ENCODE data around the gene INPP5D.
"Not testable (repeated sequence)": the region's sequence is repeated elsewhere in the genome, so short reads cannot be mapped to it uniquely, and the experiment has no call there.

The INPP5D gene

GRCh38 chr2:233186851-233187250, 126.7 kb downstream of the INPP5D start:
- no peak for TF ChIP-seq CTCF (IDR thresholded peaks at IDR 0.05; ENCODE audit: insufficient read depth, low read depth, low read length, missing control alignments)
- peak; percentile 20 for DNase-seq (ENCODE audit: low read depth)
- no peak overlapping the region for H3K4me3 ChIP-seq (ENCODE audit: low read length)

- no peak for TF ChIP-seq CTCF (IDR thresholded peaks at IDR 0.05; ENCODE audit: insufficient read depth, low read depth, low read length, missing control alignments)
These were observed 128.9 kb downstream of the INPP5D start for GRCh38 chr2:233189025-233189424.

GRCh38 chr2:233191016-233191415, 130.9 kb downstream of the INPP5D start:
- not testable (repeated sequence) for H3K4me3 ChIP-seq (ENCODE audit: low read length); DNase-seq (ENCODE audit: low read depth)

More at GRCh38 chr2:233189025-233189424, 128.9 kb downstream of the INPP5D start:
- DNase-seq (ENCODE audit: low read depth), result no peak
- H3K4me3 ChIP-seq (ENCODE audit: low read length), result no peak overlapping the region

GRCh38 chr2:233193738-233194137, 133.6 kb downstream of the INPP5D start:
- DNase-seq (ENCODE audit: low read depth), result no peak
- no peak for TF ChIP-seq CTCF (IDR thresholded peaks at IDR 0.05; ENCODE audit: insufficient read depth, low read depth, low read length, missing control alignments)
- no peak overlapping the region for H3K4me3 ChIP-seq (ENCODE audit: low read length)

- no peak for TF ChIP-seq CTCF (IDR thresholded peaks at IDR 0.05; ENCODE audit: insufficient read depth, low read depth, low read length, missing control alignments)
- H3K4me3 ChIP-seq (ENCODE audit: low read length), result no peak overlapping the region
- DNase-seq (ENCODE audit: low read depth), result no peak
These were observed 134.9 kb downstream of the INPP5D start for GRCh38 chr2:233195027-233195426.

GRCh38 chr2:233197022-233197421, 136.9 kb downstream of the INPP5D start:
- TF ChIP-seq CTCF (IDR thresholded peaks at IDR 0.05; ENCODE audit: insufficient read depth, low read depth, low read length, missing control alignments), result no peak
- no peak for DNase-seq (ENCODE audit: low read depth)
- H3K4me3 ChIP-seq (ENCODE audit: low read length), result no peak overlapping the region

- no peak for TF ChIP-seq CTCF (IDR thresholded peaks at IDR 0.05; ENCODE audit: insufficient read depth, low read depth, low read length, missing control alignments)
- H3K4me3 ChIP-seq (ENCODE audit: low read length), result no peak overlapping the region
- DNase-seq (ENCODE audit: low read depth), result no peak
These were observed 137.9 kb downstream of the INPP5D start for GRCh38 chr2:233198026-233198425.

Measured in epithelial cell of esophagus (primary cell).